HG02610 (cell line): ENCODE data around the gene GUCY1A1.
"Not testable (repeated sequence)": the region's sequence is repeated elsewhere in the genome, so short reads cannot be mapped to it uniquely, and the experiment has no call there.

Source experiments
- ATAC-seq: cut with Tn5 transposase; IDR thresholded peaks from one replicate; pipeline ENCODE4 v1.9.1; 2021; ENCODE audit warnings: mild to moderate bottlenecking, moderate library complexity; ENCODE audit not compliant: unreplicated experiment

The GUCY1A1 gene

GRCh38 chr4:155666344-155667221 lies at the start of gene GUCY1A1:
GUCY1A1 (plus strand) TSS chr4:155666848; CDS start chr4:155696868, 30,020 bp downstream.
- peak; percentile 28 for ATAC-seq

GRCh38 chr4:155617296-155617695 lies 49.4 kb upstream of the GUCY1A1 start:
- ATAC-seq = no peak

GRCh38 chr4:155618183-155618838 lies 48.3 kb upstream of the GUCY1A1 start:
- no peak for ATAC-seq

- no peak for ATAC-seq
Measured at GRCh38 chr4:155620637-155621036, 46.0 kb upstream of the GUCY1A1 start.

GRCh38 chr4:155624478-155624877 lies 42.2 kb upstream of the GUCY1A1 start:
- peak; percentile 84 for ATAC-seq

- no peak for ATAC-seq
Measured at GRCh38 chr4:155626561-155626960, 40.1 kb upstream of the GUCY1A1 start.

GRCh38 chr4:155629183-155629825 lies 37.3 kb upstream of the GUCY1A1 start:
- ATAC-seq = no peak

- ATAC-seq = no peak
Measured at GRCh38 chr4:155629956-155630355, 36.7 kb upstream of the GUCY1A1 start.

- ATAC-seq = no peak
Measured at GRCh38 chr4:155632310-155632840, 34.3 kb upstream of the GUCY1A1 start.

GRCh38 chr4:155638195-155638965 lies 28.3 kb upstream of the GUCY1A1 start:
- no peak for ATAC-seq

- peak; percentile 81 for ATAC-seq
Measured at GRCh38 chr4:155639704-155640523, 26.7 kb upstream of the GUCY1A1 start.

- ATAC-seq = no peak
Measured at GRCh38 chr4:155640751-155641150, 25.9 kb upstream of the GUCY1A1 start.

- no peak for ATAC-seq
Measured at GRCh38 chr4:155643087-155643486, 23.6 kb upstream of the GUCY1A1 start.

GRCh38 chr4:155646001-155646400 lies 20.6 kb upstream of the GUCY1A1 start:
- no peak for ATAC-seq

GRCh38 chr4:155650785-155651184 lies 15.9 kb upstream of the GUCY1A1 start:
- ATAC-seq = not testable (repeated sequence)

- ATAC-seq = no peak
Measured at GRCh38 chr4:155653052-155653451, 13.6 kb upstream of the GUCY1A1 start.

GRCh38 chr4:155656025-155656424 lies 10.6 kb upstream of the GUCY1A1 start:
- no peak for ATAC-seq

GRCh38 chr4:155657169-155657568 lies 9.5 kb upstream of the GUCY1A1 start:
- ATAC-seq = no peak

GRCh38 chr4:155657985-155658680 lies 8.5 kb upstream of the GUCY1A1 start:
- no peak for ATAC-seq
